Stimulated activated CD8-positive, alpha-beta memory T cell treated with anti-CD3 and anti-CD28 coated beads, Interleukin-15, amount 100 ng/mL, for 24 hours (primary cell): ENCODE data around the gene IFNA10.
"Not testable (repeated sequence)": the region's sequence is repeated elsewhere in the genome, so short reads cannot be mapped to it uniquely, and the experiment has no call there.

Source experiments
- DNase-seq: peaks from one replicate; pipeline ENCODE4 v3.0.0-alpha.2; 2020; ENCODE audit warnings: low read depth

The IFNA10 gene

GRCh38 chr9:21194867-21195776, 11.8 kb downstream of the IFNA10 start:
- not testable (repeated sequence) for DNase-seq

- DNase-seq: not testable (repeated sequence)
Measured at GRCh38 chr9:21187487-21187886, 19.5 kb downstream of the IFNA10 start, which contains the start of gene IFNA4. IFNA4 (minus strand) TSS chr9:21187587; CDS start chr9:21187531, 56 bp downstream.

GRCh38 chr9:21182810-21183736, 23.9 kb downstream of the IFNA10 start:
- DNase-seq: not testable (repeated sequence)

GRCh38 chr9:21174671-21175070, 32.3 kb downstream of the IFNA10 start:
- DNase-seq: no peak

GRCh38 chr9:21172156-21172555, 34.8 kb downstream of the IFNA10 start:
- DNase-seq: no peak

GRCh38 chr9:21171351-21171750, 35.6 kb downstream of the IFNA10 start:
- DNase-seq: no peak

- not testable (repeated sequence) for DNase-seq
Measured at GRCh38 chr9:21166560-21166959, 40.4 kb downstream of the IFNA10 start, which contains the start of gene IFNA21. IFNA21 (minus strand) TSS chr9:21166660; CDS start chr9:21166612, 48 bp downstream.

- no peak for DNase-seq
Measured at GRCh38 chr9:21165516-21165915, 41.4 kb downstream of the IFNA10 start.

GRCh38 chr9:21160178-21160577, 46.8 kb downstream of the IFNA10 start:
- no peak for DNase-seq
